ENCODE measurements around the gene ARHGAP29. TPM values are rescaled to one million over a fixed set of nuclear protein-coding genes. Genes with fewer than 3 reads are reported as not detected.
"Not testable (repeated sequence)": the region's sequence is repeated elsewhere in the genome, so short reads cannot be mapped to it uniquely, and the experiment has no call there.

Gene ARHGAP29
- polyA plus RNA-seq, 4 donors: 0.22 to 7.0 (median 3.6) TPM

GRCh38 chr1:94169126-94169525 lies 68.3 kb downstream of the ARHGAP29 start:
- H3K27ac ChIP-seq (ENCODE audit: low read depth in 1 of 3, low read length in 2 of 3): no peak overlapping the region
- 83 to 88% (median 84%) methylated on average over 3 of the region's 3 CpGs for WGBS, 3 donors
- no peaks in the 10 kb centered on the region for H3K9me3 ChIP-seq (ENCODE audit: control insufficient read depth in 2 of 2, insufficient read depth in 1 of 2, low read depth in 1 of 2, low read length in 1 of 2)
- DNase-seq (no peak), FAIRE-seq (no peak)
- no peak overlapping the region for H3K4me3 ChIP-seq (ENCODE audit: low read depth in 1 of 3, low read length in 3 of 3)
- no peaks in the 10 kb centered on the region for H3K4me1 ChIP-seq (ENCODE audit: control insufficient read depth in 3 of 3, insufficient read depth in 2 of 3, low read depth in 1 of 3, low read length in 2 of 3)
- peaks cover 0 to 3% (median 0%) of the 10 kb centered on the region in 3 donors for H3K36me3 ChIP-seq (ENCODE audit: control insufficient read depth in 3 of 3, insufficient read depth in 2 of 3, low read depth in 1 of 3, low read length in 3 of 3)
- H3K27me3 ChIP-seq (ENCODE audit: control insufficient read depth in 3 of 3, insufficient read depth in 3 of 3, low read length in 3 of 3): peaks cover 0 to 2% (median 0%) of the 10 kb centered on the region in 3 donors

DNA sequence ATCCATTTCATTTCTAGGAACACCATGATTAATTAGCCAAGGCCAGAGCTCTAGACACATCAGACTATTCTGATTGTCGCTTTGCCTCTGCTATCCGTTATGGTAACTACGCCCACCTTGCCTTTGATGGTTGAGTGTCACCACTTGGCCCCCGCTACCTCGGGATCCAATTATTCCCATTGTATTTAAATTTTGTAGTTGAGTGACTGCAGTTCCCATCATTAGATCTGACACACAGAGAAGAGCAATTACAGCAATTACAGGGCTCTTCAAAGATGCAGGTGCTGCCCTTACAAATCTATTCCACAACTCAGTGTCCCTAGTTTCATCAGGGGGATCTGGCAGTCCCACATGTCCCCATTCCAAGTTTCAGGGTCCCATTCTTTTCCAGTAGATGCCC lies 71.5 kb downstream of the ARHGAP29 start:
- no peaks in the 10 kb centered on the region for H3K4me1 ChIP-seq (ENCODE audit: control insufficient read depth in 3 of 3, insufficient read depth in 2 of 3, low read depth in 1 of 3, low read length in 2 of 3)
- WGBS, 3 donors: 93 to 96% (median 95%) methylated on average over 5 of the region's 5 CpGs
- no peaks in the 10 kb centered on the region for H3K9me3 ChIP-seq (ENCODE audit: control insufficient read depth in 2 of 2, insufficient read depth in 1 of 2, low read depth in 1 of 2, low read length in 1 of 2)
- no peaks in the 10 kb centered on the region for H3K27me3 ChIP-seq (ENCODE audit: control insufficient read depth in 3 of 3, insufficient read depth in 3 of 3, low read length in 3 of 3)
- no peak for FAIRE-seq
- no peak overlapping the region for H3K4me3 ChIP-seq (ENCODE audit: low read depth in 1 of 3, low read length in 3 of 3)
- no peak overlapping the region for H3K27ac ChIP-seq (ENCODE audit: low read depth in 1 of 3, low read length in 2 of 3)
- no peak for DNase-seq
- no peaks in the 10 kb centered on the region for H3K36me3 ChIP-seq (ENCODE audit: control insufficient read depth in 3 of 3, insufficient read depth in 2 of 3, low read depth in 1 of 3, low read length in 3 of 3)

- not testable (repeated sequence) for H3K36me3 ChIP-seq (ENCODE audit: control insufficient read depth in 3 of 3, insufficient read depth in 2 of 3, low read depth in 1 of 3, low read length in 3 of 3); H3K4me1 ChIP-seq (ENCODE audit: control insufficient read depth in 3 of 3, insufficient read depth in 2 of 3, low read depth in 1 of 3, low read length in 2 of 3); H3K4me3 ChIP-seq (ENCODE audit: low read depth in 1 of 3, low read length in 3 of 3); FAIRE-seq; H3K9me3 ChIP-seq (ENCODE audit: control insufficient read depth in 2 of 2, insufficient read depth in 1 of 2, low read depth in 1 of 2, low read length in 1 of 2); DNase-seq; H3K27me3 ChIP-seq (ENCODE audit: control insufficient read depth in 3 of 3, insufficient read depth in 3 of 3, low read length in 3 of 3); H3K27ac ChIP-seq (ENCODE audit: low read depth in 1 of 3, low read length in 2 of 3)
- WGBS, 3 donors: 66 to 78% (median 74%) methylated on average over 2 of the region's 2 CpGs
Measured at GRCh38 chr1:94164885-94165284, 72.5 kb downstream of the ARHGAP29 start.

DNA sequence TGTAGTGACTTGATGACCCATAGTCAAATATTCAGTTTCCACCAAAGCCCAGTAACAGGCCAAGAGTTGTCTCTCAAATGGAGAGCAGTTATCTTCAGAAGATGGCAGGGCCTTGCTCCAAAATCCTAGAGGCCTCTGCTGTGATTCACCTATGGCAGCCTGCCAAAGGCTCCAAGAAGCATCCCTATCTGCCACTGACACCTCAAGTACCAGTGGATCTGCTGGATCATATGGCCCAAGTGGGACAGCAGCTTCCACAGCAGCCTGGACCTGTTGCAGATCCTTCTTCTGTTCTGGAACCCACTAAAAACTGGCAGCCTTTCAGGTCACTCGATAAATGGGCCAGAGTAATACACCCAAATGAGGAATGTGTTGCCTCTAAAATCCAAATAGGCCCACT lies 73.3 kb downstream of the ARHGAP29 start:
- not testable (repeated sequence) for FAIRE-seq; H3K27me3 ChIP-seq (ENCODE audit: control insufficient read depth in 3 of 3, insufficient read depth in 3 of 3, low read length in 3 of 3); H3K36me3 ChIP-seq (ENCODE audit: control insufficient read depth in 3 of 3, insufficient read depth in 2 of 3, low read depth in 1 of 3, low read length in 3 of 3); H3K4me1 ChIP-seq (ENCODE audit: control insufficient read depth in 3 of 3, insufficient read depth in 2 of 3, low read depth in 1 of 3, low read length in 2 of 3); H3K4me3 ChIP-seq (ENCODE audit: low read depth in 1 of 3, low read length in 3 of 3); DNase-seq; H3K27ac ChIP-seq (ENCODE audit: low read depth in 1 of 3, low read length in 2 of 3); H3K9me3 ChIP-seq (ENCODE audit: control insufficient read depth in 2 of 2, insufficient read depth in 1 of 2, low read depth in 1 of 2, low read length in 1 of 2)
- WGBS, 3 donors: 94 to 95% (median 94%) methylated on average over 1 of the region's 1 CpG

GRCh38 chr1:94163249-94163648 lies 74.1 kb downstream of the ARHGAP29 start:
- not testable (repeated sequence) for H3K4me1 ChIP-seq (ENCODE audit: control insufficient read depth in 3 of 3, insufficient read depth in 2 of 3, low read depth in 1 of 3, low read length in 2 of 3); H3K27ac ChIP-seq (ENCODE audit: low read depth in 1 of 3, low read length in 2 of 3); H3K4me3 ChIP-seq (ENCODE audit: low read depth in 1 of 3, low read length in 3 of 3); H3K36me3 ChIP-seq (ENCODE audit: control insufficient read depth in 3 of 3, insufficient read depth in 2 of 3, low read depth in 1 of 3, low read length in 3 of 3); H3K27me3 ChIP-seq (ENCODE audit: control insufficient read depth in 3 of 3, insufficient read depth in 3 of 3, low read length in 3 of 3); DNase-seq; H3K9me3 ChIP-seq (ENCODE audit: control insufficient read depth in 2 of 2, insufficient read depth in 1 of 2, low read depth in 1 of 2, low read length in 1 of 2); FAIRE-seq
- 28 to 70% (median 36%) methylated on average over 5 of the region's 5 CpGs for WGBS, 3 donors

- 47 to 56% (median 51%) methylated on average over 4 of the region's 4 CpGs for WGBS, 3 donors
- Histone ChIP-seq H3K36me3 (ENCODE audit: control insufficient read depth in 3 of 3, insufficient read depth in 2 of 3, low read depth in 1 of 3, low read length in 3 of 3) (no peaks in the 10 kb centered on the region), H3K4me1 (ENCODE audit: control insufficient read depth in 3 of 3, insufficient read depth in 2 of 3, low read depth in 1 of 3, low read length in 2 of 3) (no peaks in the 10 kb centered on the region), H3K9me3 (ENCODE audit: control insufficient read depth in 2 of 2, insufficient read depth in 1 of 2, low read depth in 1 of 2, low read length in 1 of 2) (no peaks in the 10 kb centered on the region), H3K27me3 (ENCODE audit: control insufficient read depth in 3 of 3, insufficient read depth in 3 of 3, low read length in 3 of 3) (no peaks in the 10 kb centered on the region), H3K4me3 (ENCODE audit: low read depth in 1 of 3, low read length in 3 of 3) (no peak overlapping the region), H3K27ac (ENCODE audit: low read depth in 1 of 3, low read length in 2 of 3) (peak overlapping the region in 1 of 3 donors; percentile 16)
- FAIRE-seq (no peak), DNase-seq (no peak)
Measured at GRCh38 chr1:94160811-94161210, 76.6 kb downstream of the ARHGAP29 start.

GRCh38 chr1:94156096-94156625 lies 81.2 kb downstream of the ARHGAP29 start:
- H3K27me3 ChIP-seq (ENCODE audit: control insufficient read depth in 3 of 3, insufficient read depth in 3 of 3, low read length in 3 of 3): no peaks in the 10 kb centered on the region
- no peaks in the 10 kb centered on the region for H3K9me3 ChIP-seq (ENCODE audit: control insufficient read depth in 2 of 2, insufficient read depth in 1 of 2, low read depth in 1 of 2, low read length in 1 of 2)
- no peak overlapping the region for H3K27ac ChIP-seq (ENCODE audit: low read depth in 1 of 3, low read length in 2 of 3)
- WGBS, 3 donors: 45 to 58% (median 47%) methylated on average over 1 of the region's 1 CpG
- no peak for FAIRE-seq
- H3K36me3 ChIP-seq (ENCODE audit: control insufficient read depth in 3 of 3, insufficient read depth in 2 of 3, low read depth in 1 of 3, low read length in 3 of 3): no peaks in the 10 kb centered on the region
- H3K4me1 ChIP-seq (ENCODE audit: control insufficient read depth in 3 of 3, insufficient read depth in 2 of 3, low read depth in 1 of 3, low read length in 2 of 3): no peaks in the 10 kb centered on the region
- no peak for DNase-seq
- no peak overlapping the region for H3K4me3 ChIP-seq (ENCODE audit: low read depth in 1 of 3, low read length in 3 of 3)

GRCh38 chr1:94154989-94155388 lies 82.4 kb downstream of the ARHGAP29 start:
- Histone ChIP-seq H3K36me3 (ENCODE audit: control insufficient read depth in 3 of 3, insufficient read depth in 2 of 3, low read depth in 1 of 3, low read length in 3 of 3) (no peaks in the 10 kb centered on the region), H3K27me3 (ENCODE audit: control insufficient read depth in 3 of 3, insufficient read depth in 3 of 3, low read length in 3 of 3) (no peaks in the 10 kb centered on the region), H3K4me1 (ENCODE audit: control insufficient read depth in 3 of 3, insufficient read depth in 2 of 3, low read depth in 1 of 3, low read length in 2 of 3) (no peaks in the 10 kb centered on the region), H3K9me3 (ENCODE audit: control insufficient read depth in 2 of 2, insufficient read depth in 1 of 2, low read depth in 1 of 2, low read length in 1 of 2) (no peaks in the 10 kb centered on the region), H3K4me3 (ENCODE audit: low read depth in 1 of 3, low read length in 3 of 3) (no peak overlapping the region), H3K27ac (ENCODE audit: low read depth in 1 of 3, low read length in 2 of 3) (no peak overlapping the region)
- DNase-seq (no peak), FAIRE-seq (no peak)
- WGBS, 3 donors: 71 to 86% (median 86%) methylated on average over 1 of the region's 1 CpG

- FAIRE-seq (no peak), DNase-seq (no peak)
- Histone ChIP-seq H3K9me3 (ENCODE audit: control insufficient read depth in 2 of 2, insufficient read depth in 1 of 2, low read depth in 1 of 2, low read length in 1 of 2) (no peaks in the 10 kb centered on the region), H3K4me3 (ENCODE audit: low read depth in 1 of 3, low read length in 3 of 3) (no peak overlapping the region), H3K27ac (ENCODE audit: low read depth in 1 of 3, low read length in 2 of 3) (no peak overlapping the region), H3K27me3 (ENCODE audit: control insufficient read depth in 3 of 3, insufficient read depth in 3 of 3, low read length in 3 of 3) (no peaks in the 10 kb centered on the region), H3K4me1 (ENCODE audit: control insufficient read depth in 3 of 3, insufficient read depth in 2 of 3, low read depth in 1 of 3, low read length in 2 of 3) (no peaks in the 10 kb centered on the region), H3K36me3 (ENCODE audit: control insufficient read depth in 3 of 3, insufficient read depth in 2 of 3, low read depth in 1 of 3, low read length in 3 of 3) (no peaks in the 10 kb centered on the region)
- WGBS, 3 donors: 63 to 79% (median 66%) methylated on average over 1 of the region's 1 CpG
Measured at GRCh38 chr1:94153133-94153532, 84.3 kb downstream of the ARHGAP29 start.
